GM21737 (cell line): ENCODE results near the gene TMCO6.

Experiments
- ATAC-seq: cut with Tn5 transposase; IDR thresholded peaks from one replicate; pipeline ENCODE4 v1.9.1; 2021; ENCODE audit warnings: mild to moderate bottlenecking, moderate library complexity; ENCODE audit not compliant: unreplicated experiment

Gene TMCO6

DNA sequence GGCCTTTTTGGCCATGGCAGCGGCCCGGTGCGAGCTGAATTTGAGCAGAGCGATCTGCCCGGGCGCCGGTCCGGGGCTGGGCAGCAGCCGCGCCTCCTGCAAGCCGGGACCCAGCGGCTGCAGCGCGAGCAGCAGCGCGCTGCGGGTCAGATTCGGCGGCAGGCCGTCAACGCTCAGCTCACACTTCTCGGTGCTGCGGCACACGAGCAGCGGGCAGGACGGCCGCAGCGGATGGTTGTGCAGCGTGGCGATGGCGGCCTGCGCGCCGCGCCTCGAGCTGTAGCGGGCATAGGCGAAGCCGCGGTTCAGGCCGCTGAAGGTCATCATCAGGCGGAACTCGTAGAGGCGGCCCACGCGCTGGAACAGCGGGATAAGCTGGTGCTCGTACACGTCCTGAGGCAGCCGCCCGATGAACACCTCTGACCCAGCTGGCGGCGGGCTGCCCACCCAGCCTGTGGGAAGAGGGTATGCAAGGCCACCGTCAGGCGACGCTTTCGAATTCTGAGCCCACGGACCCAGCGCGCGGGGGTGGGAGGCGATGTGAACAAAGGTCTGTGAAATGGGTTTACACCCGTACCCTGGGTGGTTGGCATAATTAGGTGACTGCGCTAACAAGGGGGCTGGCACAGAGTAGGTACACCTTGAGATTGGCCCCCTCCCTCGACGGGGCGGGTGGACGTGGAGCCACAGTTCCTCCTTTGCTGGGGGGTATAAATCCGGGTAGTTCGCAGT lies 33.4 kb downstream of the TMCO6 start:
- ATAC-seq: no peak

DNA sequence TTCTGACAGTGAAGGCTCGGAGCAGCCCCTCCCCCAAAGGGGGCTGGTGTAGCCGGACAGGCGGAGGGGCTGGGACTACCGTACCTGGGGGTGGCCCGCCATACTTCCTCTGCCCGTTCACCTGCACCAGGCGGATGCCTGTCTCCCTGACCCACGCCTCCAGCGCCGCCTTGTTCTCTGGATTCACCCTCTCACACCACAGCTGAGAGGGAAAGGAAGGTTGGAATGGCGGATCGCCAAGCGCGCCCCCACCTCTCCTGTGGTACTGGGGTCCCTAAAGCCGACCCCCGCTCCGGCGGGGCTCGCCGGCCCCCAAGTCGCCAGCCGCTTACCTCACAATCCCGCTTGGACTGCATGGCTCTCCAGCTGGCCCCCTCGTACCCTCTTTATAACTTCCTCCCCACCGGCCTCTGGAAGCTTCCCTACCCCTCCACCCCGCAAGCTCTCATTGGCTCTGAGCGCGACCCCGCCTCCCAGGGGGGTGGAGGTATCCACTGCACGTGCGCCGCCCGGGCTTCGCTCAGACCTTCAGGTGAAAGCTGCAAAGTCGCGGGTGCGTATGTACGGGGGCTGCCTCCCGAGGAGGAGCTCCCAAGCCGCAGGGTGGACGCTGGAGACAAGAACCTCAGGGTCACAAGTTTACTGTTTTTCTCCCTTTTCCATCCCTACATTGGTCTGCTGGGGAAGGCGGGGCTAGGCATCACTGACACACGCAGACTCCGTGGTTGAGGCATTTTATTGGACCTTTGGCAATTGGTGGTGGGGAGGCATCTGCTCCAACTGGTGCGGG lies 34.1 kb downstream of the TMCO6 start, which contains the start of gene DND1:
DND1 (minus strand) TSS at position 390 of the 790 bp plus-strand sequence; CDS start at position 356, 34 bp downstream.
- ATAC-seq: no peak

DNA sequence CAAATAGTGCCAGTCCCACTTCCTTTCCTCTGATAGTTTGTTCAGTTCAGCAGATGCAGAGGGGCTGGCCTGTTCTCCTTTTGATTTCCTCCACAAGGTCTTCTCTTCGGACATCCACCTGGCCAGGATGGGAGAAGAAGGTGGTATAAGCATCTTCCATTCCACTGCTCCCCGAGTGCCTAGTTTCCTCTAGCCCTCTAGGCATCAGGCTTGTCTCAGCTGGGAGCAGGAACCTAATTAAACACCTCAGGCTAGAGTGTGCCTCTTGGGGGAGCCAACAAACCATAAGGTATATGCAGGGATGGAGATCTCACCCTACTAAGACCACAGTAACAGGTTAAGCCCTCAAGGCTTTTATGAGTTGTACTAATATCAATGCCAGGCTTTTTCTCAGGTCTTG lies 35.0 kb downstream of the TMCO6 start:
- no peak for ATAC-seq

DNA sequence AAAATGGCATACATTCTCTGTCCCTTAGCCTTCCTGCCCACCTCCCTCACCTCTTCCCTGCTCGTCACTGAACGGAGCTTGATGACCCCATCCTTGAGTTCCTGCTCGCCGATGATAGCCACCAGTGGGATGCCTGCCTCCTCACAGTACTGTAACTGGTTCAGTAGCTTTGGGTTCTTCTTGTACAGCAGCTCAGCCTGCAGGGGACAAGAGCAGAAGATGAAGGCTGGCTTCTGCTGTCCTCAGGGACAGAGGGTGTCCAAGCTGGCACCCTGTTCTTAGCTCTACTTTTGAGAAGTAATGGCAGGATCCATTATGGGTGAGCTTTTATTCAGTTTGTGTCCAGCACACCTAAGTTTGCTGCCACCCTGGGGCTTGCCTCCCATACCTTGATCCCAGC lies 35.4 kb downstream of the TMCO6 start:
- no peak for ATAC-seq

DNA sequence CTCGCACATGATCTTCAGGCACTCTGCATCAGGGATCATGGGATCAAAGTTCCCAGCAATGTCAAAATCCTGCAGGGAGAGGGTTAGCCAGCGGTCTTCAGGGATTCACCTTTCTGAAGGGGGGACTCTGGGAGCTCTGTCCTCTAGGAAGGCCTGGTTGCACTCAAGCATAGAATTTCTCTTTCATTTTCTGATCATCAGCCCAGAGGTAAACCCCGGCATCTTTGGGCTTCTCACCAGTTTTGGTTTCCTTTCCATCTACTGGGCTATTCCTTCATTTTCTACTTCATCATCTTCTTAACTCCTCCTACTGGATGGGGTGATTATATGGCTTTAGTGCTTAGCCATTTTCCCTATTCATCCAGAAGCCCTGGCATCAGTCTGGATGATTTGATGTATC lies 38.7 kb downstream of the TMCO6 start:
- ATAC-seq: peak; percentile 60

DNA sequence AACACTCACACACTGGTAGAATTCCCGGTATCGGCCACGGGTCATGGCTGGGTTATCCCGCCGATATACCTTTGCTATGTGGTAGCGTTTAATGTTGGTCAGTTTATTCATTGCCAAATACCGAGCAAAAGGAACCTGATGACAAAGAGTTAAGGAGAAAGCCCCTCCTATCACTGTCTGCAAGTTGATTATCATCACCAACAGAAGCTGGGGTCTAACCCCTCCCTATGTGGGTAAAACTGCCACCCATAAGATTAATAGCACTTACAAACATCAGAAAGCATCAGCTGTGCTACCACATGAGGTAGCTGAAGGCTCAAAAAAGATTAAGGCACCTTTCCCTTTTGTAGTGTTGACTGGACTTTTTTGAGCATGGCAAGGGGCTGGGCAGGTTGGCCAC lies 39.7 kb downstream of the TMCO6 start:
- ATAC-seq: no peak

DNA sequence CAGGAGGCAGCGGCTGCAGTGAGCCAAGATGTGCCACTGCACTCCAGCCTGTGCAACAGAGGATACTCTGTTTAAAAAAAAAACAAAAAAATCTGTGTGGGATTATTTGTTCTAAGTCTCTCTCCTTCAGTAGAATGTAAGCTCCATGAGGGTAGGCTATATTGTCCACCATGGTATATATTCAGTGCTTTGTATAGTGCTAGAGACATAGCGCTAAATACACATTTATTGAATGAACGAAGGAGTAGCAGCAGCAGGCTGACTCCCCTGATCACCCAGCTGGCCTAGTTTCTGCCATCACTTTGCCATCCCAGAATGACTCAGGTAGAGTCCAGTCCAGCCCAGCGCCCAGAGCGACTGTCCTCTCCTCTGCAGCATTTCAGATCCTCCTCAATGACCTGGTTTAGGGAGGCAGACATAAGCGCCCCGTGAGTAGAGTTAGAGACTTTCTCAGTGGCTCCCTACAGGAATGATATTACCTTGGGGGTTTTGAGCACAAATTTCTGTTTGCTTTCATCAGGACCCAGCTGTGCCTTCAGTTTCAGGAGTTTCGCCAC lies 51.2 kb downstream of the TMCO6 start:
- peak; percentile 2 for ATAC-seq

DNA sequence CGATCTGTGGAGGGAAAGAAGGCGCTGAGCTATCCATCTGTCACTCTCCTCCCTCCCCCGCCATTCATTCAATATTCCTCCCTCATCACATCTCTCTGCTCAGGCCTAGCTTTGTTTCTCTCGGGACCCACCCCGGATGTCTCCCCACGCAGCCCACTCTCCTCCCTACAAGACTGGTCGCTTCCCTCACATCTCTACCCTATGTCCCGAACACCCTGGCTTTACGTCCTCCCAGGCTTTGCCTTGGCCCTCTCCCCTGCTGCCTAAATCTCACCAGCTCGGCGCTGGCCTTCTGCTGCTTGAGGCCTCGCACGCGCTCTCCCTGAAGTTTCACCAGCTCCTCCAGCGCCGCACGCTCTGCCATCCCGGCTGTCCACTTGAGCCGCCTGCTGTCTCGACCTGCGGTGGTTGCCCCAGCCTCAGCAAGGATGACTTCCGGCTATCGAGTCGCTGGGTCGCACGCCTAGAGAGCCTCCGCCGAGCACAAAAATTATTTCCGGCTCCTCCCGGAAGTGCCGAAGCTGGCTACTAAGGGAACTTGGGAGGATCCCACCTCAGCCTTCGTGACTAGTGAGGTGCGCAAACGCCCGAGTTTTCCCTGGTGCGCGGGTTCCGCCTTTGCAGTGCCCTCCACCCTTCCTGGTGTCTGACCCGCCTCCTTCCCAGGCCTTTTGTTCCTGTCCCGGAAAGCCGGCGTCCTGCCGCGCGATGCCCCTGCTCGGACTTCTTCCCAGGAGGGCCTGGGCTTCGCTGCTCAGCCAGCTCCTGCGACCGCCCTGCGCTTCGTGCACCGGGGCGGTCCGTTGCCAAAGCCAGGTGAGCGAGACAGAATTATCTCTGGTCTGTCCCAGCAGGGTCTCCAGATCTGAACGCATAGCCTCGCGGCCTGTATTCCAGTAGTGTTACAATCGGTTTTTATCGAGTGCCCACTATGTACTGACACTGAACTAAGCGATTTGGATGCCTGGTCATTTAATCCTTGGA lies 52.0 kb downstream of the TMCO6 start, which contains the start of the genes HARS1 and HARS2:
HARS1 (minus strand) TSS at position 430 of the 984 bp plus-strand sequence; CDS start at position 364, 66 bp downstream.
HARS2 (plus strand) TSS at position 515 of the 984 bp plus-strand sequence; CDS start at position 709, 194 bp downstream.
- ATAC-seq: peak; percentile 98

DNA sequence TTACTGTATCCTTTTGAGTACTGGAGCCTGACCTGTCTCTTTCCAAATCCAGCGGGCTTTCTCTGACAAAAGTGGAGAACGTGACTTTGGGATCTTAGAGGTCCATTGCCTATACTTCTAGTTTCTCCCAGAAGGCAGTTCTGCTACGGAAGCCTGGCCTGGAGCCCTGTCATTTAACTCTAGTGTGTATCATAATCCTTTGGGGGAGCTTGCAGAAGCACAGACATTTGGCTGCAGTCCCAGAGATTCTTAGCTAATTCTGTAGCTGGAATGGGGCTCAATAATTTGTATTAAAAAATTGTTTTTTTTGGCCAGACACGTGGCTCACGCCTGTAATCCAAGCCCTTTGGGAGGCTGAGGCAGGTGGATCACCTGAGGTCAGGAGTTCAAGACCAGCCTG lies 55.0 kb downstream of the TMCO6 start:
- no peak for ATAC-seq
